ENCODE results near the gene DOCK3.

DNA sequence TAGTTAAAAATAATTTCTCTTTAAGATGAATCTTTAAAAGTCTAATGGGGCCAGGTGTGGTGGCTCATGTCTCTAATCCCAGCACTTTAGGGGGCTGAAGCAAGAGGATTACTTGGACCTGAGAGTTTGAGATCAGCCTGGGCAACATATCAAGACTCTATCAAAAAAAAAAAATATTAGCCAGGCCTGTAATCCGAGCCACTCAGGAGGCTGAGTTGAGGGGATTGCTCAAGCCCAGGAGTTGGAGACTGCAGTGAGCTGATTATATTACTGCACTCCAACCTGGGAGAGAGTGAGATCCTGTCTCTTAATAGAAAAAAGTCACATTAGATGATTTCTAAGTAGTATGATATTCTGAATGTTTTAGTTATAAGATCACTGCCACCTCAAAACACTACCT is 388.3 kb downstream of the DOCK3 start:
- TF ChIP-seq, protein P1, sequence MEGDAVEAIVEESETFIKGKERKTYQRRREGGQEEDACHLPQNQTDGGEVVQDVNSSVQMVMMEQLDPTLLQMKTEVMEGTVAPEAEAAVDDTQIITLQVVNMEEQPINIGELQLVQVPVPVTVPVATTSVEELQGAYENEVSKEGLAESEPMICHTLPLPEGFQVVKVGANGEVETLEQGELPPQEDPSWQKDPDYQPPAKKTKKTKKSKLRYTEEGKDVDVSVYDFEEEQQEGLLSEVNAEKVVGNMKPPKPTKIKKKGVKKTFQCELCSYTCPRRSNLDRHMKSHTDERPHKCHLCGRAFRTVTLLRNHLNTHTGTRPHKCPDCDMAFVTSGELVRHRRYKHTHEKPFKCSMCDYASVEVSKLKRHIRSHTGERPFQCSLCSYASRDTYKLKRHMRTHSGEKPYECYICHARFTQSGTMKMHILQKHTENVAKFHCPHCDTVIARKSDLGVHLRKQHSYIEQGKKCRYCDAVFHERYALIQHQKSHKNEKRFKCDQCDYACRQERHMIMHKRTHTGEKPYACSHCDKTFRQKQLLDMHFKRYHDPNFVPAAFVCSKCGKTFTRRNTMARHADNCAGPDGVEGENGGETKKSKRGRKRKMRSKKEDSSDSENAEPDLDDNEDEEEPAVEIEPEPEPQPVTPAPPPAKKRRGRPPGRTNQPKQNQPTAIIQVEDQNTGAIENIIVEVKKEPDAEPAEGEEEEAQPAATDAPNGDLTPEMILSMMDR (IDR thresholded peaks at IDR 0.05): no peak
- no peak for TF ChIP-seq POLR2A (IDR thresholded peaks at IDR 0.05)
